Right lobe of liver (tissue), 6 donors: ENCODE results near the gene NEDD4L. TPM values are rescaled to one million over a fixed set of nuclear protein-coding genes. Genes with fewer than 3 reads are reported as not detected.

Experiments used
- ATAC-seq, 4 donors: fragments of 200-7000 bp; cut with Tn5 transposase; one replicate each; pipeline ENCODE4 v1.9.1; 2020; ENCODE audit warnings: mild to moderate bottlenecking in 4 of 4, moderate library complexity in 4 of 4
- DNase-seq, 3 donors: peaks; one replicate each; pipeline ENCODE4 v3.0.0-alpha.2; 2020
- H3K27ac ChIP-seq, 3 donors: fragments of 200-600 bp; one replicate each; pipeline ENCODE4 v1.8.0; 2022
- H3K27me3 ChIP-seq, 2 donors: fragments of 200-600 bp; one replicate each; pipeline ENCODE4 v1.8.0; 2022
- H3K36me3 ChIP-seq, 4 donors: fragments of 200-600 bp; sonication (generic) in 1 of 4; one replicate each; pipeline versions ENCODE4 v1.5.1 to v1.8.0; 2017 to 2022; ENCODE audit warnings: control low read depth in 1 of 4
- H3K4me1 ChIP-seq, 4 donors: fragments of 200-600 bp; sonication (generic) in 1 of 4; one replicate each; pipeline versions ENCODE4 v1.5.1 to v1.8.0; 2017 to 2022; ENCODE audit warnings: control low read depth in 1 of 4
- H3K4me3 ChIP-seq, 3 donors: fragments of 200-600 bp; one replicate each; pipeline ENCODE4 v1.8.0; 2022
- H3K9me3 ChIP-seq, 4 donors: fragments of 200-600 bp; sonication (generic) in 1 of 4; one replicate each; pipeline versions ENCODE4 v1.5.1 to v1.8.0; 2017 to 2022; ENCODE audit warnings: control low read depth in 1 of 4
- CTCF ChIP-seq, 4 donors: fragments of 200-600 bp in 3 of 4; fragments of 450-650 bp in 1 of 4; IDR thresholded peaks; one replicate each; pipeline versions ENCODE4 v1.5.1 to v1.8.0; 2016 to 2022; ENCODE audit warnings: antibody characterized with exemption in 4 of 4, mild to moderate bottlenecking in 2 of 4
- POLR2A ChIP-seq: fragments of 450-650 bp; IDR thresholded peaks from one replicate; pipeline ENCODE4 v1.6.1; 2017; ENCODE audit warnings: antibody characterized with exemption, mild to moderate bottlenecking
- WGBS: methylation state at CpG from one replicate; pipeline ENCODE4 v1.1.6; 2018; ENCODE audit warnings: low coverage, low lambda C conversion rate; ENCODE audit not compliant: insufficient coverage; ENCODE audit errors: missing lambda C conversion rate; 5-methylcytosine and 5-hydroxymethylcytosine counted together
- intact Hi-C, 2 donors: fragments of 100-400 bp; cut with DNase I; formaldehyde crosslinking; loops; one replicate each; pipeline versions ENCODE4 v1.11.2 to v1.14.1; 2022
- total RNA-seq, 6 experiments: library from RNA; depleted of rRNA in 2 of 6; stranded (reverse); fragments of >200 nt in 2 of 6; fragmentation: NEBNext Ultra II Directional in 3 of 6; extraction: Animal tissue kit (Norgen Biotek cat#: 25700) in 3 of 6; gene quantifications; one replicate each; pipeline versions ENCODE4 v1.1.0 to v1.2.4, GENCODE V29; 2016 to 2023
- donor health status: DM: no; HTN: yes; CAD: no.
- donor health status: DM: no; HTN: no; CAD: no.
- donor health status: DM: no; HTN: no; CAD: no.
- donor health status: DM: no; HTN: yes; CAD: no.
- donor health status: DM: no; HTN: yes; CAD: no.

The NEDD4L gene
- total RNA-seq, 6 experiments from 2014 or later, result 21.5 to 41.0 (median 33.2) TPM

GRCh38 chr18:58080451-58080850 lies 36.4 kb downstream of the NEDD4L start:
- TF ChIP-seq POLR2A (no peak), CTCF (IDR thresholded peaks at IDR 0.05) (no peak)
- H3K36me3 ChIP-seq, result no peaks in the 10 kb centered on the region
- H3K4me1 ChIP-seq, result no peaks in the 10 kb centered on the region
- intact Hi-C loops, result no loop called here
- no peaks in the 10 kb centered on the region for H3K27me3 ChIP-seq
- DNase-seq (no peak), ATAC-seq (no peak)
- no peak overlapping the region for H3K27ac ChIP-seq
- WGBS, result 97% methylated on average over 3 of the region's 3 CpGs
- H3K4me3 ChIP-seq, result no peak overlapping the region
- H3K9me3 ChIP-seq, result no peaks in the 10 kb centered on the region

- Histone ChIP-seq H3K36me3 (no peaks in the 10 kb centered on the region), H3K4me3 (no peak overlapping the region), H3K4me1 (peaks cover 0 to 20% (median 5%) of the 10 kb centered on the region in 4 donors), H3K27me3 (no peaks in the 10 kb centered on the region), H3K9me3 (no peaks in the 10 kb centered on the region), H3K27ac (peak overlapping the region; percentile 17 to 67 (median 56))
- 38% methylated on average over 4 of the region's 6 CpGs for WGBS
- ATAC-seq (peak; percentile 68 to 80 (median 72)), DNase-seq (peak; percentile 68 to 83 (median 70))
- TF ChIP-seq POLR2A, result no peak
- TF ChIP-seq CTCF (IDR thresholded peaks at IDR 0.05), result no peak
- intact Hi-C loops, result no loop called here
These were observed 44.1 kb downstream of the NEDD4L start for GRCh38 chr18:58087928-58088690.

GRCh38 chr18:58088691-58089065 lies 44.7 kb downstream of the NEDD4L start:
- intact Hi-C loops, result no loop called here
- Histone ChIP-seq H3K4me3 (no peak overlapping the region), H3K4me1 (peaks cover 0 to 20% (median 5%) of the 10 kb centered on the region in 4 donors), H3K27me3 (no peaks in the 10 kb centered on the region), H3K36me3 (no peaks in the 10 kb centered on the region), H3K27ac (peak overlapping the region; percentile 17 to 67 (median 56)), H3K9me3 (no peaks in the 10 kb centered on the region)
- WGBS, result 15% methylated on average over 4 of the region's 4 CpGs
- ATAC-seq, result peak; percentile 42 to 74 (median 64)
- TF ChIP-seq POLR2A, result no peak
- no peak for TF ChIP-seq CTCF (IDR thresholded peaks at IDR 0.05)
- no peak for DNase-seq

- Histone ChIP-seq H3K4me3 (no peak overlapping the region), H3K27me3 (no peaks in the 10 kb centered on the region), H3K9me3 (no peaks in the 10 kb centered on the region), H3K36me3 (no peaks in the 10 kb centered on the region), H3K4me1 (peaks cover 0 to 33% (median 10%) of the 10 kb centered on the region in 4 donors), H3K27ac (no peak overlapping the region)
- DNase-seq (peak in 1 of 3 donors; percentile 55), ATAC-seq (peak; percentile 35 to 83 (median 41))
- intact Hi-C loops, result no loop called here
- WGBS, result 86% methylated on average over 2 of the region's 2 CpGs
- TF ChIP-seq CTCF (IDR thresholded peaks at IDR 0.05) (peak in 1 of 4 donors; percentile 7), POLR2A (no peak)
These were observed 47.1 kb downstream of the NEDD4L start for GRCh38 chr18:58091099-58091611.
